ENCODE measurements around the gene USP6NL. TPM values are rescaled to one million over a fixed set of nuclear protein-coding genes. Genes with fewer than 3 reads are reported as not detected.

USP6NL gene
- total RNA-seq, 1 donor from 2014 or later: 64.5 TPM

- H3K4me3 Mint-ChIP-seq: peak overlapping the region; percentile 83
- no peak for TF ChIP-seq CTCF (IDR thresholded peaks at IDR 0.05)
- DNase-seq (no peak), ATAC-seq (ENCODE audit: low read depth) (no peak)
- peaks cover 68% of the 10 kb centered on the region for H3K4me1 Mint-ChIP-seq
- CTCF ChIA-PET: interaction anchor here (0.7 to 2.6 kb wide), 11 partner anchors 15 to 148 kb away, joined by 3 to 12 read pairs (median 4); no protein-coding TSS in a partner anchor
- intact Hi-C loops (cut with micrococcal nuclease): no loop called here
- H3K36me3 Mint-ChIP-seq (ENCODE audit: low read depth): peaks cover 15% of the 10 kb centered on the region
- H3K9me3 Mint-ChIP-seq: no peaks in the 10 kb centered on the region
- H3K27ac Mint-ChIP-seq: peak overlapping the region; percentile 90
- POLR2A ChIA-PET: interaction anchor here (0.6 to 5.6 kb wide), 18 partner anchors 8 to 116 kb away, joined by 3 to 85 read pairs (median 7); no protein-coding TSS in a partner anchor
- no peaks in the 10 kb centered on the region for H3K27me3 Mint-ChIP-seq
Observed at GRCh38 chr10:11609052-11609451, 2.4 kb downstream of the USP6NL start.

- no peak for ATAC-seq (ENCODE audit: low read depth)
- peaks cover 15% of the 10 kb centered on the region for H3K36me3 Mint-ChIP-seq (ENCODE audit: low read depth)
- no peaks in the 10 kb centered on the region for H3K9me3 Mint-ChIP-seq
- peaks cover 73% of the 10 kb centered on the region for H3K4me1 Mint-ChIP-seq
- peak overlapping the region; percentile 90 for H3K27ac Mint-ChIP-seq
- POLR2A ChIA-PET: interaction anchor here (0.5 to 5.6 kb wide), 27 partner anchors 9 to 148 kb away, joined by 3 to 85 read pairs (median 5); no protein-coding TSS in a partner anchor
- CTCF ChIA-PET: interaction anchor here (0.8 to 2.6 kb wide), 8 partner anchors 15 to 117 kb away, joined by 4 to 12 read pairs (median 4); no protein-coding TSS in a partner anchor
- no peaks in the 10 kb centered on the region for H3K27me3 Mint-ChIP-seq
- intact Hi-C loops (cut with micrococcal nuclease): loop anchor here (1.0 kb wide), 1 partner anchor 29 kb away; no protein-coding TSS in a partner anchor
- H3K4me3 Mint-ChIP-seq: peak overlapping the region; percentile 83
- no peak for TF ChIP-seq CTCF (IDR thresholded peaks at IDR 0.05)
- no peak for DNase-seq
Observed at GRCh38 chr10:11608159-11609013, 3.1 kb downstream of the USP6NL start.

- no peak for TF ChIP-seq CTCF (IDR thresholded peaks at IDR 0.05)
- CTCF ChIA-PET: interaction anchor here (0.9 to 1.2 kb wide), 3 partner anchors 11 to 57 kb away, joined by 3 to 4 read pairs (median 3); no protein-coding TSS in a partner anchor
- no peak for DNase-seq
- Mint-ChIP-seq H3K27me3 (no peaks in the 10 kb centered on the region), H3K4me1 (peaks cover 83% of the 10 kb centered on the region), H3K36me3 (ENCODE audit: low read depth) (peaks cover 14% of the 10 kb centered on the region), H3K27ac (peak overlapping the region; percentile 71), H3K4me3 (peak overlapping the region; percentile 29), H3K9me3 (no peaks in the 10 kb centered on the region)
- POLR2A ChIA-PET: interaction anchor here (0.6 to 1.2 kb wide), 4 partner anchors 33 to 179 kb away, joined by 3 to 4 read pairs (median 4); no protein-coding TSS in a partner anchor
- no peak for ATAC-seq (ENCODE audit: low read depth)
- intact Hi-C loops (cut with micrococcal nuclease): no loop called here
Observed at GRCh38 chr10:11605807-11606408, 5.5 kb downstream of the USP6NL start.

GRCh38 chr10:11604865-11605650, 6.4 kb downstream of the USP6NL start:
- peaks cover 90% of the 10 kb centered on the region for H3K4me1 Mint-ChIP-seq

More at GRCh38 chr10:11604865-11605650, 6.4 kb downstream of the USP6NL start:
- TF ChIP-seq CTCF (IDR thresholded peaks at IDR 0.05): no peak
- Mint-ChIP-seq H3K27ac (peak overlapping the region; percentile 71), H3K9me3 (no peaks in the 10 kb centered on the region), H3K4me3 (peak overlapping the region; percentile 29), H3K27me3 (no peaks in the 10 kb centered on the region), H3K36me3 (ENCODE audit: low read depth) (peaks cover 12% of the 10 kb centered on the region)
- POLR2A ChIA-PET: interaction anchor here (1.2 kb wide), 1 partner anchor 51 kb away, joined by 3 read pairs; no protein-coding TSS in a partner anchor
- CTCF ChIA-PET: interaction anchor here (1.2 to 1.6 kb wide), 3 partner anchors 16 to 90 kb away, joined by 4 read pairs; no protein-coding TSS in a partner anchor
- intact Hi-C loops (cut with micrococcal nuclease): no loop called here
- DNase-seq (no peak), ATAC-seq (ENCODE audit: low read depth) (peak; percentile 53)

Data from activated B cell treated with CpG ODN at 0.5 μM for 24 hours (primary cell).